Endothelial cell of umbilical vein (primary cell): Measurements from ENCODE around the gene FAM13C.

ENCODE experiments used
- EZH2 ChIP-seq: IDR thresholded peaks from 2 replicates; pipeline ENCODE4 v1.6.1; 2012; ENCODE audit warnings: borderline replicate concordance, low read depth, mild to moderate bottlenecking, moderate library complexity, low read length, inconsistent platforms; ENCODE audit not compliant: severe bottlenecking
- JUN ChIP-seq: IDR thresholded peaks from 2 replicates; pipeline ENCODE4 v1.6.1; 2011; ENCODE audit warnings: borderline replicate concordance, low read depth; ENCODE audit not compliant: insufficient read length, insufficient read depth
- MAX ChIP-seq: IDR thresholded peaks from 2 replicates; pipeline ENCODE4 v1.6.1; 2011; ENCODE audit not compliant: insufficient read depth, insufficient read length
- POLR2A ChIP-seq: IDR thresholded peaks from 2 replicates; pipeline ENCODE4 v1.6.1; 2012; ENCODE audit warnings: low read depth, mild to moderate bottlenecking, control low read depth, low read length
- POLR2AphosphoS5 ChIP-seq: IDR thresholded peaks from 2 replicates; pipeline ENCODE4 v1.6.1; 2012; ENCODE audit warnings: low read depth, mild to moderate bottlenecking, control low read depth, low read length, moderate library complexity; ENCODE audit not compliant: insufficient read depth
- TF ChIP-seq, protein P1 (sequence below), 2 donors: IDR thresholded peaks; 1 replicate in 1 of 2; 2 replicates in 1 of 2; pipeline ENCODE4 v1.5.1; 2011; ENCODE audit warnings: low read length in 2 of 2, mild to moderate bottlenecking in 2 of 2, moderate library complexity in 2 of 2, control low read depth in 1 of 2, inconsistent platforms in 1 of 2, low read depth in 1 of 2; ENCODE audit not compliant: insufficient read depth in 1 of 2; ENCODE audit errors: extremely low read depth in 1 of 2

- TF ChIP-seq, protein P1, sequence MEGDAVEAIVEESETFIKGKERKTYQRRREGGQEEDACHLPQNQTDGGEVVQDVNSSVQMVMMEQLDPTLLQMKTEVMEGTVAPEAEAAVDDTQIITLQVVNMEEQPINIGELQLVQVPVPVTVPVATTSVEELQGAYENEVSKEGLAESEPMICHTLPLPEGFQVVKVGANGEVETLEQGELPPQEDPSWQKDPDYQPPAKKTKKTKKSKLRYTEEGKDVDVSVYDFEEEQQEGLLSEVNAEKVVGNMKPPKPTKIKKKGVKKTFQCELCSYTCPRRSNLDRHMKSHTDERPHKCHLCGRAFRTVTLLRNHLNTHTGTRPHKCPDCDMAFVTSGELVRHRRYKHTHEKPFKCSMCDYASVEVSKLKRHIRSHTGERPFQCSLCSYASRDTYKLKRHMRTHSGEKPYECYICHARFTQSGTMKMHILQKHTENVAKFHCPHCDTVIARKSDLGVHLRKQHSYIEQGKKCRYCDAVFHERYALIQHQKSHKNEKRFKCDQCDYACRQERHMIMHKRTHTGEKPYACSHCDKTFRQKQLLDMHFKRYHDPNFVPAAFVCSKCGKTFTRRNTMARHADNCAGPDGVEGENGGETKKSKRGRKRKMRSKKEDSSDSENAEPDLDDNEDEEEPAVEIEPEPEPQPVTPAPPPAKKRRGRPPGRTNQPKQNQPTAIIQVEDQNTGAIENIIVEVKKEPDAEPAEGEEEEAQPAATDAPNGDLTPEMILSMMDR (IDR thresholded peaks at IDR 0.05; ENCODE audit: extremely low read depth in 1 of 2, insufficient read depth in 1 of 2, low read depth in 1 of 2, low read length in 2 of 2) = no peak
- TF ChIP-seq EZH2 (no peak), MAX (no peak), POLR2A (no peak), POLR2AphosphoS5 (no peak), JUN (no peak)
Measured at GRCh38 chr10:59257224-59257623, 105.1 kb downstream of the FAM13C start.
